ENCODE data around the gene TDRD3.

TDRD3 gene

DNA sequence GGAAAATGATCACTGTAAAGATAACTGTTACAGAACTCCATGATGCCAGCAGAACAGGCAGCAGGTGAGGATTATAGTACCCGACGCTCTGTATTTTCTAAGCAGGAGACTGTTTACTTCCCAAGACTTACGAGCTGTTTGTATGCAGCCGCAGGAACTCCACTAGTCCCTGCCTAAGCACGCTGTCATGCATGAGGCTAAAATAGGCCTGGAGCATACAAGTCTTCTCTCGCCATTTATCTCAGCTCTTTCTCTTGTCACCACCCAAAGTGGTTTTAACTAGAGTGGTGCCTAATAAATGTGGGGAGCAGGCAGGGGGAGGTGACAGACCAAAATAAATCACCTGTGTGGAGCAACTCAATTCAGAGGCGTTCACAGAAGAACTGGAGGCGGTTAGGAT is 175.8 kb downstream of the TDRD3 start:
- TF ChIP-seq, protein P1, sequence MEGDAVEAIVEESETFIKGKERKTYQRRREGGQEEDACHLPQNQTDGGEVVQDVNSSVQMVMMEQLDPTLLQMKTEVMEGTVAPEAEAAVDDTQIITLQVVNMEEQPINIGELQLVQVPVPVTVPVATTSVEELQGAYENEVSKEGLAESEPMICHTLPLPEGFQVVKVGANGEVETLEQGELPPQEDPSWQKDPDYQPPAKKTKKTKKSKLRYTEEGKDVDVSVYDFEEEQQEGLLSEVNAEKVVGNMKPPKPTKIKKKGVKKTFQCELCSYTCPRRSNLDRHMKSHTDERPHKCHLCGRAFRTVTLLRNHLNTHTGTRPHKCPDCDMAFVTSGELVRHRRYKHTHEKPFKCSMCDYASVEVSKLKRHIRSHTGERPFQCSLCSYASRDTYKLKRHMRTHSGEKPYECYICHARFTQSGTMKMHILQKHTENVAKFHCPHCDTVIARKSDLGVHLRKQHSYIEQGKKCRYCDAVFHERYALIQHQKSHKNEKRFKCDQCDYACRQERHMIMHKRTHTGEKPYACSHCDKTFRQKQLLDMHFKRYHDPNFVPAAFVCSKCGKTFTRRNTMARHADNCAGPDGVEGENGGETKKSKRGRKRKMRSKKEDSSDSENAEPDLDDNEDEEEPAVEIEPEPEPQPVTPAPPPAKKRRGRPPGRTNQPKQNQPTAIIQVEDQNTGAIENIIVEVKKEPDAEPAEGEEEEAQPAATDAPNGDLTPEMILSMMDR (IDR thresholded peaks at IDR 0.05; ENCODE audit: low read depth, low read length, missing control alignments): no peak
- no peak for DNase-seq
- no peaks in the 10 kb centered on the region for H3K36me3 ChIP-seq (replicated peaks)
- H3K4me3 ChIP-seq (ENCODE audit: low read depth, low read length): no peak overlapping the region
- in situ Hi-C loops (cut with HindIII; ENCODE audit: low pct_ligation_motif_present, low sequenced_read_pairs): no loop called here
- H3K27me3 ChIP-seq (replicated peaks): no peaks in the 10 kb centered on the region
- no peak overlapping the region for H3K27ac ChIP-seq

DNA sequence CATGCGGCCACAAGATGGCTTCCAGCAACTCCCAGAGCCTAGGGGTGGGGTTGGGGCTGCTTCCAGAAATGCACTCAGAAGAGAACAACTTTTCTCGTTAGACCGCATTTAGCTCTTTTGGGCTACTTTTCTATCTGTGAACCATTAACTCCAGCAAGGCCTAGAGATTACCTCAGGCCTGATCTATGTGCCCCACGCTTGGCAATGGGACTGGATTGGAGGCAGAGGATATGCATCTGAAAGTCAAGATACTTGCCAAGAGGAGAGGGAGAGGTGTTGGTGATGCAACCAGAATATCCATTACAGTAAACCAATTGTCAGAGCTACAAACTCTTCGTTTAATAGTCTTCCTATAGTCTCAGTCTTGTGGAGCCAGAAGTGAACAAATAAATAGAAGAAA is 177.7 kb downstream of the TDRD3 start:
- DNase-seq: no peak
- TF ChIP-seq, protein P1 (IDR thresholded peaks at IDR 0.05; ENCODE audit: low read depth, low read length, missing control alignments): no peak
- Histone ChIP-seq H3K27me3 (replicated peaks) (no peaks in the 10 kb centered on the region), H3K4me3 (ENCODE audit: low read depth, low read length) (no peak overlapping the region), H3K36me3 (replicated peaks) (no peaks in the 10 kb centered on the region), H3K27ac (no peak overlapping the region)
- in situ Hi-C loops (cut with HindIII; ENCODE audit: low pct_ligation_motif_present, low sequenced_read_pairs): no loop called here

DNA sequence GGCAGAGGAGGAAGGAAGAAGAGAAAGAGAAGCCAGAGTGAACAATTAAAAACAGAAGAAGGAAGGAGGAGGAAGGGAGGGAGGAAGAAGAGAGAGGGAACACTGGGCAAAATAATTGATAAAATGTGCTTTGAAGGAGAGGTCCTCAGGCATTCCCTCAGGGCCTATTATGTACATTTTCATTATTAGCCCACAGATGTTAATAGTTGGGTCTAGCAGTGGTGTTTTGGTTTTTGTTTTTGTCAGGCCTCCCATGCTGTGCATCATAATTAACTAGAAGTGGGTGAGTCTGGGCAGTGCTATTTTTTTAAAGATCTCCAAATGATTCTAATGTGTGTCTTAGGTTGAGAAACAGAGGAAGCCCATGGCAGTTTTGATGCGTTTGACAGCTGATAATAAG is 178.1 kb downstream of the TDRD3 start:
- Histone ChIP-seq H3K27ac (no peak overlapping the region), H3K27me3 (replicated peaks) (no peaks in the 10 kb centered on the region), H3K36me3 (replicated peaks) (no peaks in the 10 kb centered on the region), H3K4me3 (ENCODE audit: low read depth, low read length) (no peak overlapping the region)
- in situ Hi-C loops (cut with HindIII; ENCODE audit: low pct_ligation_motif_present, low sequenced_read_pairs): no loop called here
- DNase-seq: no peak
- TF ChIP-seq, protein P1 (IDR thresholded peaks at IDR 0.05; ENCODE audit: low read depth, low read length, missing control alignments): no peak

DNA sequence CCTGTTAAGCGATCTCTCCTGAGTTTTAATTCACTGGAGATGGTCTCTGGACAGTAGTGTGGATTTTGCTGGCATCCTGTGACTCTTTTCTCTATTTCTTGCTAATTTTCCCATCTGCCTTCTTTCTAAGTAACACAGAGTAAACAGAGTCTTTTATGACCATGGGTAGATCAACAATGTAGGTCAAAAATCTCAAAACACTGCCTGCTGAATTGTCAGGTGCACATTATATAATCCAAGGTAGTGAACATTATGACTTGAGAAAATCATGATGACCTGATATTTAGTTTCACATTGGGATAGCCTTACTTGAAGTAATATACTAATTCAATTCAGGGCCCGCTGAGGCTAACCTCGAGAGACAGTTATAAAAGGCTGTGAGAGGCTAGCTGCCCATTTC is 180.7 kb downstream of the TDRD3 start:
- in situ Hi-C loops (cut with HindIII; ENCODE audit: low pct_ligation_motif_present, low sequenced_read_pairs): no loop called here
- no peak for DNase-seq
- no peak overlapping the region for H3K4me3 ChIP-seq (ENCODE audit: low read depth, low read length)

DNA sequence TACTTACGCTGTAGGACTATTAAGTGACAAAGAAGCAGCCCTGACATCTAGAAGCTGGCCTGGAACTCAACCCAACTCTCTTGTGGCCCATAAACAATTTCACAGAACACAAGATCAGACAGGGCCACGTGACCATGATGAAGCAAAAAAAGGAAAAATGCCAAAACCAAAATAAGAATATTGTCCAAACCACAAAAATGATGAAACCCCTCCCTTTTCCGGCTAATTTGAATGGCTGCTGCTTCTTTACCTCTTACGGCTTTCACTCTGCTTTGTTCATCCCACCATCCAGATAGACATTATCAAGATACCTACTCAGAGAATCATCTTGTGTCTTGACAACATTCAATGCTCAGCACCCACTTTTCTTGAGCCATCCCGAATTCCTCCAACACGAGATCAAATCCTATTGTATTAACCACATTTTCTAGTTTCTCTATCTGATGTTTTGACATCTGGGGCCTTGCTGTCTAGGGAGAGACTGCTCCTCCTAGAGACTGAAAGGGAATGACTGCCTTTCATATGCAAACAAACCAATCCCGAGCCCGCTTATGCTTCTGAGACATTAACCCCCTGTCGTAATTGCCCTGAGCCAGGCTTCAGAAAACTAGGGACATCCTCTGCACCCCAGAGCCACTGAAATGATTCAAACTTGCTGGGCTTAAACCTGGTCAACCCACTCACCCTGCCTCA is 186.3 kb downstream of the TDRD3 start:
- peak; percentile 41 for DNase-seq
- in situ Hi-C loops (cut with HindIII; ENCODE audit: low pct_ligation_motif_present, low sequenced_read_pairs): no loop called here
- TF ChIP-seq, protein P1 (IDR thresholded peaks at IDR 0.05; ENCODE audit: low read depth, low read length, missing control alignments): peak; percentile 32
- no peaks in the 10 kb centered on the region for H3K36me3 ChIP-seq (replicated peaks)
- H3K4me3 ChIP-seq (ENCODE audit: low read depth, low read length): no peak overlapping the region
- H3K27me3 ChIP-seq (replicated peaks): no peaks in the 10 kb centered on the region
- peak overlapping the region; percentile 66 for H3K27ac ChIP-seq

More for the DNA sequence above, 180.7 kb downstream of the TDRD3 start:
- TF ChIP-seq, protein P1 (IDR thresholded peaks at IDR 0.05; ENCODE audit: low read depth, low read length, missing control alignments): no peak
- Histone ChIP-seq H3K36me3 (replicated peaks) (no peaks in the 10 kb centered on the region), H3K27me3 (replicated peaks) (no peaks in the 10 kb centered on the region), H3K27ac (no peak overlapping the region)
